ENCODE data around the gene ELMO1. TPM values are rescaled to one million over a fixed set of nuclear protein-coding genes. Genes with fewer than 3 reads are reported as not detected.

Gene ELMO1
- total RNA-seq, 2 donors from 2014 or later = 32.2 to 46.7 TPM

GRCh38 chr7:37046531-37047079, 402.1 kb downstream of the ELMO1 start:
- intact Hi-C loops (cut with DNase I) = no loop called here
- DNase-seq (ENCODE audit: low spot score) = no peak

- intact Hi-C loops (cut with DNase I) = no loop called here
- DNase-seq (ENCODE audit: low spot score) = no peak
Observed at GRCh38 chr7:37045681-37046179, 402.9 kb downstream of the ELMO1 start.

- intact Hi-C loops (cut with DNase I) = no loop called here
Observed at GRCh38 chr7:37041461-37041860, 407.2 kb downstream of the ELMO1 start.

GRCh38 chr7:37040330-37040729, 408.3 kb downstream of the ELMO1 start:
- intact Hi-C loops (cut with DNase I) = no loop called here
- DNase-seq (ENCODE audit: low spot score) = no peak

More at GRCh38 chr7:37041461-37041860, 407.2 kb downstream of the ELMO1 start:
- no peak for DNase-seq (ENCODE audit: low spot score)

GRCh38 chr7:37039131-37039749, 409.4 kb downstream of the ELMO1 start:
- DNase-seq (ENCODE audit: low spot score) = no peak
- intact Hi-C loops (cut with DNase I) = no loop called here

- DNase-seq (ENCODE audit: low spot score) = no peak
- intact Hi-C loops (cut with DNase I) = no loop called here
Observed at GRCh38 chr7:37038706-37039105, 410.0 kb downstream of the ELMO1 start.

GRCh38 chr7:37037286-37037685, 411.4 kb downstream of the ELMO1 start:
- intact Hi-C loops (cut with DNase I) = no loop called here
- no peak for DNase-seq (ENCODE audit: low spot score)

GRCh38 chr7:37035631-37036030, 413.0 kb downstream of the ELMO1 start:
- intact Hi-C loops (cut with DNase I) = no loop called here

GRCh38 chr7:37033141-37033540, 415.5 kb downstream of the ELMO1 start:
- intact Hi-C loops (cut with DNase I) = no loop called here
- no peak for DNase-seq (ENCODE audit: low spot score)

More at GRCh38 chr7:37035631-37036030, 413.0 kb downstream of the ELMO1 start:
- no peak for DNase-seq (ENCODE audit: low spot score)

- intact Hi-C loops (cut with DNase I) = no loop called here
- no peak for DNase-seq (ENCODE audit: low spot score)
Observed at GRCh38 chr7:37032258-37032601, 416.4 kb downstream of the ELMO1 start.

GRCh38 chr7:37031571-37032257, 416.9 kb downstream of the ELMO1 start:
- DNase-seq (ENCODE audit: low spot score) = no peak
- intact Hi-C loops (cut with DNase I) = no loop called here

- intact Hi-C loops (cut with DNase I) = no loop called here
- DNase-seq (ENCODE audit: low spot score) = no peak
Observed at GRCh38 chr7:37028909-37029440, 419.7 kb downstream of the ELMO1 start.

GRCh38 chr7:37027557-37028341, 420.9 kb downstream of the ELMO1 start:
- no peak for DNase-seq (ENCODE audit: low spot score)
- intact Hi-C loops (cut with DNase I) = no loop called here

GRCh38 chr7:37027104-37027503, 421.6 kb downstream of the ELMO1 start:
- no peak for DNase-seq (ENCODE audit: low spot score)
- intact Hi-C loops (cut with DNase I) = no loop called here

GRCh38 chr7:37018954-37019353, 429.7 kb downstream of the ELMO1 start:
- intact Hi-C loops (cut with DNase I) = no loop called here

GRCh38 chr7:37016064-37016878, 432.4 kb downstream of the ELMO1 start:
- intact Hi-C loops (cut with DNase I) = no loop called here
- DNase-seq (ENCODE audit: low spot score) = no peak

More at GRCh38 chr7:37018954-37019353, 429.7 kb downstream of the ELMO1 start:
- no peak for DNase-seq (ENCODE audit: low spot score)

- no peak for DNase-seq (ENCODE audit: low spot score)
- intact Hi-C loops (cut with DNase I) = no loop called here
Observed at GRCh38 chr7:37015353-37016034, 433.2 kb downstream of the ELMO1 start.

GRCh38 chr7:37013771-37014170, 434.9 kb downstream of the ELMO1 start:
- DNase-seq (ENCODE audit: low spot score) = no peak
- intact Hi-C loops (cut with DNase I) = no loop called here
